Measurements from ENCODE around the gene RLF.
A peak's percentile ranks its signal among the peaks of the same experiment; 100 is the strongest.

RLF gene, protein sequence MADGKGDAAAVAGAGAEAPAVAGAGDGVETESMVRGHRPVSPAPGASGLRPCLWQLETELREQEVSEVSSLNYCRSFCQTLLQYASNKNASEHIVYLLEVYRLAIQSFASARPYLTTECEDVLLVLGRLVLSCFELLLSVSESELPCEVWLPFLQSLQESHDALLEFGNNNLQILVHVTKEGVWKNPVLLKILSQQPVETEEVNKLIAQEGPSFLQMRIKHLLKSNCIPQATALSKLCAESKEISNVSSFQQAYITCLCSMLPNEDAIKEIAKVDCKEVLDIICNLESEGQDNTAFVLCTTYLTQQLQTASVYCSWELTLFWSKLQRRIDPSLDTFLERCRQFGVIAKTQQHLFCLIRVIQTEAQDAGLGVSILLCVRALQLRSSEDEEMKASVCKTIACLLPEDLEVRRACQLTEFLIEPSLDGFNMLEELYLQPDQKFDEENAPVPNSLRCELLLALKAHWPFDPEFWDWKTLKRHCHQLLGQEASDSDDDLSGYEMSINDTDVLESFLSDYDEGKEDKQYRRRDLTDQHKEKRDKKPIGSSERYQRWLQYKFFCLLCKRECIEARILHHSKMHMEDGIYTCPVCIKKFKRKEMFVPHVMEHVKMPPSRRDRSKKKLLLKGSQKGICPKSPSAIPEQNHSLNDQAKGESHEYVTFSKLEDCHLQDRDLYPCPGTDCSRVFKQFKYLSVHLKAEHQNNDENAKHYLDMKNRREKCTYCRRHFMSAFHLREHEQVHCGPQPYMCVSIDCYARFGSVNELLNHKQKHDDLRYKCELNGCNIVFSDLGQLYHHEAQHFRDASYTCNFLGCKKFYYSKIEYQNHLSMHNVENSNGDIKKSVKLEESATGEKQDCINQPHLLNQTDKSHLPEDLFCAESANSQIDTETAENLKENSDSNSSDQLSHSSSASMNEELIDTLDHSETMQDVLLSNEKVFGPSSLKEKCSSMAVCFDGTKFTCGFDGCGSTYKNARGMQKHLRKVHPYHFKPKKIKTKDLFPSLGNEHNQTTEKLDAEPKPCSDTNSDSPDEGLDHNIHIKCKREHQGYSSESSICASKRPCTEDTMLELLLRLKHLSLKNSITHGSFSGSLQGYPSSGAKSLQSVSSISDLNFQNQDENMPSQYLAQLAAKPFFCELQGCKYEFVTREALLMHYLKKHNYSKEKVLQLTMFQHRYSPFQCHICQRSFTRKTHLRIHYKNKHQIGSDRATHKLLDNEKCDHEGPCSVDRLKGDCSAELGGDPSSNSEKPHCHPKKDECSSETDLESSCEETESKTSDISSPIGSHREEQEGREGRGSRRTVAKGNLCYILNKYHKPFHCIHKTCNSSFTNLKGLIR (N-terminal part only)
- total RNA-seq = 98.1 to 183 (median 119) reads per million in 4 experiments

DNA sequence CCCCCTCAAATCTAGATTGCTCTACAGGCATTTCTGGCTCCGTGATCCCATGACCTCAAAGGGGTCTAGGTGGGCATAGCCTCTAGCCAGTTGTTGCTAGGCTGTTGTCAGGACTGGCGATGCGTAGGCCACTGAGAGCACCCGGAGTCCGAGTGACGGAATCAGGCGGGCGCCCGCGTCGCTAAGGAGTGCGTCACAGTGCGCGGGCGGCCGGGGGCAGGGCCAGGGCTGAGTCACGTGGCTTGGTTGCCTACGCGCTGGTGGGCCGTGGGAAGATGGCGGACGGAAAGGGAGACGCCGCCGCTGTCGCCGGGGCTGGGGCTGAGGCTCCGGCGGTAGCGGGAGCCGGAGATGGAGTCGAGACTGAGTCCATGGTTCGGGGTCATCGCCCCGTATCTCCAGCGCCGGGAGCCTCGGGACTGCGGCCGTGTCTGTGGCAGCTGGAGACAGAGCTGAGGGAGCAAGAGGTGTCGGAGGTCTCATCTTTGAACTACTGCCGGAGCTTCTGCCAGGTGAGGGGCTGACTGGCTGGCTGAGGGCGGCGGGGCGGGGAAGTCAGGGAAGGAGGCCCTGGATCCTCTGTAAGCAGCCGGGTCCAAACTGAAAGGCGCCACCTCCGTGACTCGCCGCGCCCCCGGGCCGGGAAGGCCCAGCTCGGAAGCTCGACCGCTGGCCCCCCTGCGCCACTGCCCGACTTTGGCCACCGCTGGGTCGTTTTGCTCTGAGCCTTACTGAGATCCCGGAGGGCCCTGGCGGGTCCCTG lies at the start of gene RLF:
RLF (plus strand) TSS at position 263 of the 763 bp plus-strand sequence; CDS start at position 276, 13 bp downstream.
- peak; percentile 88 for DNase-seq

GRCh38 chr1:40114400-40114799 lies 46.8 kb upstream of the RLF start:
- no peak for DNase-seq

- DNase-seq = no peak
Observed at GRCh38 chr1:40120128-40120527, 41.1 kb upstream of the RLF start.

DNA sequence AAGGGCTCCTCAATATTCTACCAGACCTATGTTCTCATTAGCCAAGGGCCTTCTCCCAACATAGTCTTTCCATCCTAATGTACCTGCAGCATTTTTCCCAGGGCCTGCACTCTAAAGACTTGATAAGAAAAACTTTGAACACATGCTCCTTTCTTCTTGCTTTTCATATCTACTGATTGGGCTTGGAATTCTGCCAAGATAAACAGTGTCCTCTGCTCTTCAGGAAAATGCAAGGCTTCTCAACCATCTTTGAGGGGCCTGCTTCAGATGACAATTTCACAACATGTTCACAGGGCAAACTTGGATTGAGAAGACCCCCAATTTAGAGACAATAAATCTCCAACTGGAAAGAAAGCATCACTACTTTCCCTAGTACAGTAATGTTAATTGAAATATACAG lies 38.3 kb upstream of the RLF start:
- DNase-seq = no peak

DNA sequence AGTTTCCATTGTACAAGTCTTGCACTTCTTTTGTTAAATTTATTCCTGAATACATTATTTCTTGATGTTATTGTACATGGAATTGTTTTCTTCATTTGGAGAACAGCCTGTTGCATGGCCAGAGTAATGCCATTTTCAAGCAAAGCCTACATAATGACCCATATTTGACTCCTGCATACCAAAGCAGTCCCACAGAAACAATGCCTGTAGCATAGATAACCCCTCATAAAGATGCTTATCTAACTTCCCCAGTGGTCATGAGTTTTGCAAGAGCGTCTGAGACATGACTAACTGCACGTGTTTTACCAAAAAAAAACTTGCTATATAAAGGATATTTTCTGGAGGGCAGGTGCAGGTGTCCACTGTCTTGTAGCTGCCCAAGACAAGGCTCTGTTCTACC lies 30.3 kb upstream of the RLF start:
- DNase-seq = no peak

DNA sequence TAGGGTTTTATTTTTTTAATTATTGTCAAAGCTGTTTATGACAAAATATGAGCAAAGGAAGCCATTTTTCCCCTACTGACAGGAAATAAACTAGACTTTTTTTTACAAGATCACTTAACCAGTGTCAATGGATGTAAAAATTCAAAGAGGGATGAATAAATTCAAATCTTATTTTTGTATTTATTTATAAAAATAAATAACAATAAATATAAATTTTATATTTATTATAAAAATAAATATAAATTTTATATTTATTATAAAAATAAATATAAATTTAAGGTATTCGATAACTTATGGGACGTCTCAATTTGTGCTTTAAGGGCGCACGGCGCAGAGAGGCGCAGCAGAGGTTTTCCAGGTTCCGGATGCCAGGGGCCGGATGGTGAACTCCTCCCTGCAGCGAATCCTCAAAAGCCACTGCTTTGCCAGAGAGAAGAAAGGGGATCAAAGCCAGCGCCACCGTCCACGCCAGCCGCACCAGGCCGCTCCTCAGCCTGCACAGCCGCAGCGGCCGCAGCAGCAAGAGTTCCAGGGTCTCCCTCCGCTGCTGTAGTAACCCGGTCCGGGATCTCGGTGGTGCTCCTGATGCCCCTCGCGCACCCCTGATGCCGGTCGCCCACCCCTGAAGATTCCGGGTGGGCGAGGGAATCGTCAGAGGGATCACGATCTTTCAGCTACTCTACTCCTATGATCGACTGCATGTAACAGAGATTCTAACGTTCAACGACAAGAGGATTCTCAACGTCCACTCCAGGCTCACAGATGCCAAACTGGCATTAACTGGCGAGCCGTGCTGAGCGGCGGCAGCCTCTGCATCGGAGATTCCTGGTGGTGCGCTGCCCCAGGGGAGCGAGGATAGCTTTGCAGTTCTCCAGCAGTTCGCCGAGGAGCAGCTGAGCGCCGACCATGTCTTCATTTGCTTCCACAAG lies 28.5 kb upstream of the RLF start:
- no peak for DNase-seq

GRCh38 chr1:40133312-40133665 lies 27.9 kb upstream of the RLF start:
- DNase-seq = no peak

DNA sequence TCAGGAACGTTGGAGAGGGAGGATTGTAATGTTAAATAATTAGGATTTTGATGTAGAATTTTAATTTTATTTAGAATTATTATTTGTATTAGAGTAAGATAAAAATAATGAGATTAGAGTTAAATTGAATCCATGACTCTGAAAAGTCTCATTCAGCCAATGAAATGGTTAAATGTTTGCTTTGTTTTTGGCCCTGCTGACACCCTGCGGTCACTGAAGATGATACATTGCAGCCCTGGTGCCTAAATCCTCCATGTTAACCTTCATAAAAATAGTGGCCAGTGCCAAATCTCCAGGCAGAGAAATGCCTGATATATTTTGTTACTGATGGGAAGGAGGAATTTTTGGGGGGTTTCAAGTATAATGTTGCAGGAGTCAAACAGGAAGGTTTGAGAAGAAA lies 27.3 kb upstream of the RLF start:
- DNase-seq = no peak

DNA sequence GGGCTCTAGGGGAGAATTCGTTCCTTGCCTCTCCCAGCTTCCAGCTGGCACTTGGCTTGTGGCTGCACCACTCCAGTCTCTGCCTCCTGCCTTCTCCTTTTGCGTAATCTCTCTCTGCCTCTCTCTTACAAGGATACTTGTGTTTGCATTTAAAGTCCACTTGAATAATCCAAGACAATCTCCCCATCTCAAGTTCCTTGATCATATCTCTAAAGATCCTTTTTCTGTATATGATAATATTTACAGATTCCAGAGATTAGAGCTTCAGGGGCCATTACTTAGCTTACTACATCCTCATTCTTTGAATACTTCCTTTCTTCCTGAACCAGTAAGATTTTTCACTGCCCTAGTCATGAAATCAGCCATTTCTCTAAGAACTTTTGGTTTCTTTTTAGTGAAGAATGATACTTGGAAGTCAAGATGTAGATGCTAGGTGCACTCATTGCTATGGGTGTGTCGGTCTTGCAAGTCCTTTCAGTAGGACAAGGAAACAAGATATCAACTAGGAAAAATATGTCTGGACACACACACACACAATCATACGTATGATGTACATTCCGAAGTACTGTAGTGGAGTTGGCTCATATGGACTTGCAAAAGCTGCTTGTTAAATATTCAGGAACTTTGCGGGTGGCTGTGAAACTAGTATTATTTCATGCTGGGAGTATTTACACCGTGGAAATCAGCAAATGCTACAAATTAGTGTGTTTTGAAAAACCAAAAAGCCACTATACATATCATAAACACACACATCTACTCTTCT lies 20.8 kb upstream of the RLF start:
- no peak for DNase-seq

- no peak for DNase-seq
Observed at GRCh38 chr1:40141878-40142535, 19.2 kb upstream of the RLF start.

DNA sequence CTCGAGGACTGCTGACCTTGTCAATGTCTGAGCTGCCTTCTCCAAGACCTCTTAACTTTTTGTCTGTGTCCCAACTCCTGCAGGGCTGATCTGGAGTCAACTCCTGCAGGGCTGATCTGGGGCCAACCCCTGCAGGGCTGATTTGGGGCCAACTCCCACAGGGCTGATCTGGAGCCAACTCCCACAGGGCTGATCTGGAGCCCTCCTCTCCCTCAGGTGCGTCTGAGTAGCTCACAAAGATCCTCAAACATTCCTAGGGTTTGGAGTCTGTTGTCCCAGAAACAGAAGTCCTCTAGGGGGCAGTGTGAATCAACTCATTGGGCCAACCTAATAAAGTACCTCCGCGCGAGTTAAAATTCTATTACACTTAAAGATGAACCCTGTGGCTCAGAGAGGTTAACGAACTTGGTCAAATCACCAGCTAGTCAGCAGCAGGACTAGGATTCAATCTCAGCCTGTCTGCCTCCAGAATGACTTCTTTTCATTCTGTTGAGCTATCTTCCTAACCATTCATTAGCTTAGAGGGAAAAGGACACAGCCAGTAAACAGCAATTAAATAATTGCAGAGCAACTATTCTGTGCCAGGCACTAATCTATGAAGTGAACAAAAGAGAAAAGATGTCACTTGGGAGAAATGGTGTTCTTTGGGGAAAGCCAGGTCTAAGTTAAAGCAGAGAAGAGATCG lies 17.2 kb upstream of the RLF start:
- peak; percentile 33 for DNase-seq

- no peak for DNase-seq
Observed at GRCh38 chr1:40151457-40152079, 9.6 kb upstream of the RLF start.

GRCh38 chr1:40153073-40153770 lies 8.0 kb upstream of the RLF start:
- DNase-seq = no peak

DNA sequence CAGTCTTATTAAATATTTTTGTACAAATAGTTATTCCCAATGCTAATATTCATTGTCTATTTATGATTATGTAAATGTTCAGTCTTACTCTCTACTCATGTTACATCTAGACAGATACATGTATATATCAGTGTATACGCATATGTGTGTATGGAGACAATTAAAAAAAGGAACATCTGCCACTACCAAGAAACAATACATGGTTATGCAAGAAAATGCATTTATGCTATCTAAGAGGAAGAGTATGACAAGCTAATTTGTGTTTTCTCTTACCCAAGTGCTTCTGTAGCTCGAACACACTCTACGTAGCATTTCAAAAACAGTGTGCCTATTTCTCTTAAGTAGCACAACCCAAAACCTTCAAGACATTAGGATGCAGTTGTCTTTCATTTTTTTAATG lies 6.1 kb upstream of the RLF start:
- no peak for DNase-seq

DNA sequence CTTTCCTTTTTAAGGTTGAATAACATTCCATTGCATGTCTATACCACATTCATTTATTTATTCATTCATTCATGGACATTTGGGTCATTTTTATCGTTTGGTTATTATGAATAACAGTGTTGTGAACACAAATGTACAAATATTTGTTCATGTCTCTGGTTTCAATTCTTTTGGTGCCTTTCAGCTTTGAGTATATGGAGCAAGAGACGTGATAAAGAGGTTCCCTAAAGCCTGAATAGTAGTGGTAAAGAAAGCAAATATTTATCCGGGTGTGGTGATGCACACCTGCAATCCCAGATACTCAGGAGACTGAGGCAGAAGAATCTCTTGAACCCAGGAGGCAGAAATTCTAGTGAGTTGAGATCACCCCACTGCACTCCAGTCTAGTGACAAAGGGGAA lies 5.3 kb upstream of the RLF start:
- DNase-seq = no peak

DNA sequence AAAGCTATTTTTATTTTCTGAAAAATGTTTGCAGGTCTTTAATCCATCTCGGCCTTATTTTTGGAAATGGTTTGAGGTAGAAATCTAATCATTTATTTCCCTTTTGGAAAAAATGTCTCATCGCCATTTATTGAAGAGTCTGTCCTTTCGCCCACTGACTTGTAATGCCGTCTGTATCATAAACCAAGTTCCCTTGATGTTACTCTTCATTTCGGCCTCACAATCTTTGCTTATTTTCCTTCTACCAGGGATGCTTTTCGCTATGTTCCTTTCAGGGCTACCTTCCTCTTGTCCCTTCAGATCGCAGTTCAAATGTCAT lies 422 bp upstream of the RLF start:
- DNase-seq = no peak

DNA sequence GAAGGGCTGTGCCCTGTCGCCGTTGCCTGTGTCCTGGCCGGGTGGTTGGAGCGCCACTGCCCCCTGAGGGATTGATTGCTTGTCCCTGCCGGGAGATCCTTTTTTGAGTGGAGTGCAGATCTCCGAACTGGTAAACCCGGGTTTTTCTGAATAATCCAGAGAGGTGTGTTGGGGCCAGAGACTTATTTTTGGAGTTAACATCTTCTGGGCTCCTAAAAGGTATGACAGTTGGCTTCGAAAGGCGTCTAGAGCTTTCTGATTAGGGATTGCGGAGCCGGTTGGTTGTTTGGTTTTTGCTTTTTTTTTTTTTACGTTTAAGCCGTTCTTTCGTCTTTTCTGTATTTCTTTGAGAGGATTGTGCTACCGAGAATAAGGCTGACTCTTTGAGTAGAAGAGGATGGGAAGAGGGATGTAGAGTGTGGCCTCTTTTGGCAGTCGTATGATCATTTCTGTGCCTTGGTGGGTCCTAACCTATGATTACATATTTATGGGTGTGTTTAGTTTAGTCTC lies 756 bp downstream of the RLF start:
- DNase-seq = no peak

Measured in effector CD8-positive, alpha-beta T cell (primary cell).